GM18517 (cell line): ENCODE results near the gene C17orf50.

Experiments used
- ATAC-seq: cut with Tn5 transposase; IDR thresholded peaks from one replicate; pipeline ENCODE4 v1.9.1; 2021; ENCODE audit warnings: mild to moderate bottlenecking, moderate library complexity; ENCODE audit not compliant: unreplicated experiment

Gene C17orf50

DNA sequence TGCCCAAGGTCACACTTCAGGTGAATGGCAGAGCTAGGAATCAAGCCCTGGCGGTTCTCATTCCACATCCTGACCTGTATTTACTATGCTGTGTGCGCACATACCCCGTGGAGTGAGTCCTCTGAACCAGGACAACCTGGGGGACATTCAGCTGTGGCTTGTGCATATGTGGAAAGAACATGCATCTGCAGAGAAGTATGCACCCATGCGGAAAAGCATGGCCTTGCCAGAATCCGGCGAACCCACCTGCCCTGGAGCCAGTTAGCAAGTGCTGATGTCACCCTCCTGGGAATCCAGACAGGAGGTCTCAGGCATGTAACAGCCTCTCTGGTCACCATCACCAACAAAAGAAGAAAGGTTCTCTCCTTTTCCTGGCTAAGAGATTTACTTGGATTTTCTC, 27.3 kb upstream of the C17orf50 start:
- ATAC-seq = no peak

DNA sequence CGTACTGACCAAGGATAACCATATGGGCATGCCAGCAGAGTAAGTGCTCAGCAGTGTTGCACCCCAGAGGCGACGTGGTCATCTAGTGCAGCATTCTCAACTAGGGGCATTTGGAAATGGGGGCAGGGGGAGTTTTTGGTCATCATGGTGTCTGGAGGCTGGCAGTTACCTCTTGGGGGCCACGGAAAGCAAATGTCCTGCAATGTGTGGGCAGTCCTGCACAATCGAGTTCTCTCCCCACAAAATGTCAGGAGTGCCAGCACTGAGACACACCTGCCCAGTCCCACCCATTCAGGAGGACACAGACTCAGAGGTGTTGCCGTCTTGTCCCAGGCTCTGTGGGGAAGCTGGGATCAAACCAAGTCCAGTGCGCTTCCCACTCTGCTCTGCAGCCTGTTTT, 26.3 kb upstream of the C17orf50 start:
- ATAC-seq = no peak

DNA sequence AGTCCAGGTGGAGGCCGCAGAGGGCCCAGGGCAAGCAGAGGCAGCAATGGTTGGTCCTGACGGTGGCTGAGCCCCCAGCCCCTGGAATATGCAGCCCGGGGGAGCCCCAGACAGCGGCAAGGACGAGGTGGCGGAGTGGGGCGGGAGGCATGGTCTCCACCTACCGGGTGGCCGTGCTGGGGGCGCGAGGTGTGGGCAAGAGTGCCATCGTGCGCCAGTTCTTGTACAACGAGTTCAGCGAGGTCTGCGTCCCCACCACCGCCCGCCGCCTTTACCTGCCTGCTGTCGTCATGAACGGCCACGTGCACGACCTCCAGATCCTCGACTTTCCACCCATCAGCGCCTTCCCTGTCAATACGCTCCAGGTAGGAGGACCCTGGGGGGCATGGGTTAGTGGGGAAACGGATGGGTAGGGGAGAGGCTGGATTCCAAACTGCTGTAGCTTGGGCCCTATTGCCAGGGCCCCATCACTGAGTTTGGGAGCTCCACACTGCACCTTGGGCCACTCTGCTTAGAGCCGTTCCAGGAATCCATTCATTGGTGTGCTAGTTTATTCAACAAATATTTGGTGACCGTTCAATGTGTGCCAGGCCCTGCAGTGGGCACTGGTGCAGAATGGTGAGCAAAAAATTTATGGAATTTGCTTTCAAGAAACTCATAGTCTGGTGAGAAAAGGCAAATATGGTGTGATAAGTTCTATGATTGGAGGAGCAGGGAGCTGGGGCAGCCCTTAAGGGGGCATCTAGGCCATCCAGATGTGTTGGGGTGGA, 25.5 kb upstream of the C17orf50 start:
- ATAC-seq = no peak

DNA sequence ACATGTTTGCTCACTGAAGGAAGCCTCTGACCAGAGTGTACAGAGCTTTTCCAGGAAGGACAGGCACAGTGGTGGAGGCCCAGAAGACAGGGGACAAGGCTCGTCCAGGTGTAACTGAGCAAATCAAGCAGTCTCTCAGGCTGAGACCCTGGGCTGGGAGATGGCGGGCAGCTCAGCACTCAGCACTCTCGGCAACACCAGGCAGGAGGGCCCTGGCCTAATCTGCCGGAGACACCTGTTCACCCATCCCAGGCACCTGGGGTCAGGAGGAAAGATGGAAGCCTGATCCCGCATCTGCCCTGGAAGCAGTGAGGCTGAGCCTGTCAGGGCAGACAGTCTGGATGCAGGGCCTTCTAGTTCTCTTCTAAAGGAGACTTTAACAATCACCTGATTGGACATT, 24.5 kb upstream of the C17orf50 start:
- no peak for ATAC-seq

DNA sequence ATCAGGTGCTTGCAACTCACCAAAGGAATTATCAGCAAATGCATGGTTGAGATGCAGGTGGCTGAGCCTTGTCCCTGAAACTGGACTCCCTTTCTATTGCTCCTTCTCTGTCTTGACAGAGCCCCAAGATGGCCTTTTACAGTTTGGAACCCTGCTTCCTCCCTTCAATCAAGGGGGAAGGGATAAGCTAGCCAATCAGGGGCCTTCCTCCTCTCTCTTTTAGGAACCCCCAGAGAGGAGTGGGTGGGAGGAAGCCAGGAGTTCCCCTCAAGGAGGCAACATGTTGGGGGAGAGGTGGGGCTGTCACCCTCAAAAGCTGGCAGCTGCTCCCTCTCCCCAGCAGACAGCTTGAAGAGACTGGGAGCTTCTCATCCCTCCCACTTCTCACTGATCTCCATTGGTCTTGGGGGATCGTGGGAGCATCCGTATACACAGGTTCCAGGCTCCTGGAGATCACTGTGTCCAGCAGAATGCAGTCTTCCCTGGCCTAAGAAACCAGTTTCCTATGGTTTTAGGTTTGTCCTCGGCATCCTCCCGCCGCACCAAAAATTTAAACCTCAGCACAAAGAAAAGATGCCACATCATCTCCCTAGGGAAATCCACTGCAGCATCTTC, 22.1 kb upstream of the C17orf50 start:
- ATAC-seq = no peak

DNA sequence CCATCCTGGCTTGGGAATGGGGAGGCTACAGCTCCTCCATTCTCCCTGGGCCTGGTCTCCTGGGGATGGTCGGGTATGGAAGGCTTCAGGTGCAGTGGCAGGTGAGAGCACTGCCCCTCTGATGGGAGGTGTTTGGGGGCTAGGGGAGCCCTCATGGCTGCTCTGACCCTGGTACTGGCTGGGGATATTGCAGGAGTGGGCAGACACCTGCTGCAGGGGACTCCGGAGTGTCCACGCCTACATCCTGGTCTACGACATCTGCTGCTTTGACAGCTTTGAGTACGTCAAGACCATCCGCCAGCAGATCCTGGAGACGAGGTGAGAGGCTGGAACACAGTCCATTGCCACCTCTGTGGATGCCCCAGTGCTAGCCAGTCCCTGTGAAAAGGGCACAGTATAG, 20.5 kb upstream of the C17orf50 start:
- no peak for ATAC-seq

DNA sequence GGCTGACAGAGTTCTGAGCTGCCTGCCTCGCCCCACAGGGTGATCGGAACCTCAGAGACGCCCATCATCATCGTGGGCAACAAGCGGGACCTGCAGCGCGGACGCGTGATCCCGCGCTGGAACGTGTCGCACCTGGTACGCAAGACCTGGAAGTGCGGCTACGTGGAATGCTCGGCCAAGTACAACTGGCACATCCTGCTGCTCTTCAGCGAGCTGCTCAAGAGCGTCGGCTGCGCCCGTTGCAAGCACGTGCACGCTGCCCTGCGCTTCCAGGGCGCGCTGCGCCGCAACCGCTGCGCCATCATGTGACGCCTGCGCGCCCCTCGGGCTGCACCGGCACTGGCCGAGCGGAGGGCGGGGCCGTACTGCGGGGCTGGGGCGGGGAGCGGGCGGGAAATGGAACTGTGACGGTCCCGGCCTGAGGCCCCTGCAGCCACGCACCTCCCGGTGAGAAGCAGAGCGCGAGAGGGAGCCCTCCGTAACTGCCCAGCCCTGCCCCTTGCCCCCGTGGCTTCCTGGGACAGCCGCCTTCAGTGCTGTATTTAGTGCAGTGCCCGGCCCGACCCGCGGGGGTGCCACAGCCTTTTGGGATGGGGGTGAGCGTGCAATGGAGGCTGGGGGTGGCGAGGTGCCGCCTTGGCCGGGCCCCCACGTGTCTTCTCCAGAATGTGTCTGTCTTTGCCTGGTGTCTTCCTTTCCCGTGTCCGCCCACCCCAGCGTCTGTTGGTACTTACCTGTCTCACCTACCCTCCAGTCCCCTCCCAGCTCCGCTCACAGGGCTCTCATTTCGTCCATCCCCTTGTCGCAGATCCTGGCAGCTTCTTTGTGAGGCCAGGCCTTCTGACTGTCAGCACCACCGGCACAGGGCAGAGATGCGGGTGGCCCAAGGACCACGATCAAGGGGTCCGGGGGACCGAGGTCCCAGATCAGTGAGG, 19.4 kb upstream of the C17orf50 start:
- ATAC-seq = no peak

DNA sequence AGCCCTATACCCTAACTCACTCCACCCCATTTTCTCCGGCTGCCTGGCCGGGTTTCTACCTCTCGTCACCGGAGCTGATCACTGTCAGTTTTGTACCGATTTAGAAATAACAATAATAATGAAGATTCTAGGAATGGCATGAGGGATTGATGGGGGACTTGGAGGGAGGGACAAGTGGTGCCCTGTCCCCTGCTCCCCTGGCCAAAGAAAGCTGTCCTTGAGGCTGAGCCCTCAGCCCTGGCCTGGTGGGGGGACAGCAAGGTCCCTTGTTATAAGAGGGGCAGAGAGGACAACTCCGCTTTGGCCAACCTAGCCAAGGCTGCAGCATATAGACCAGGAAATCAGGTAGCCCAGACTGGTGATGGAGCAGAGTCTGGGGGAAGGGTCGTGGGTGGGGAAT, 18.2 kb upstream of the C17orf50 start:
- ATAC-seq = no peak

DNA sequence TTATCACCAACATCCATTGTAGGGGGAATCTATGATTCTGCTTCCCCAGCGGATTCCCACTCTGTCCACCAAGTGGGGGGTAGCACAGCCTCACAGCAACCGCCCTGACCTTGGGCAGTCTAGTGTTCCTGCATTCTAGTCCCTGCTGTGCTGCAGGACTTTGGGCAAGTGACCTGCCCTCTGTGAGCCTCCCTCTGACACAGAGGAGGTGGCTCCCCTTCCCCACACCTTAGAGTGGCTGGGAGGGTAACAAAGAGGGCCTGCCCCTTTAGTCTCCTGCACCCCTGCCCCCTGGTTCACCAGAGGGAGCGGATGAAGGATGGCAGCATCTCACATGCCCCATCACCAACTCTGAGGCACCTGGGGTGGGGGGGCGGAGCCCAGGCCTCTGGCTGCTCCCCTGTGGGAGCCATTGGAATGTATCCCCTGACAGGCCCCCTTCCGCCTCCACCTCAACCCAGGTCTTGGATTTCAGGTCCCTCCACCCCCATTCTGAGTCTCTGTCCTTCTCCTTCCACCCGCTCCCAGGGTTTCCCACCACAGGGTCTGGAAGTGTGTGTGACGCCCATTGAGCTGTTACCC, 17.7 kb upstream of the C17orf50 start:
- ATAC-seq = no peak

DNA sequence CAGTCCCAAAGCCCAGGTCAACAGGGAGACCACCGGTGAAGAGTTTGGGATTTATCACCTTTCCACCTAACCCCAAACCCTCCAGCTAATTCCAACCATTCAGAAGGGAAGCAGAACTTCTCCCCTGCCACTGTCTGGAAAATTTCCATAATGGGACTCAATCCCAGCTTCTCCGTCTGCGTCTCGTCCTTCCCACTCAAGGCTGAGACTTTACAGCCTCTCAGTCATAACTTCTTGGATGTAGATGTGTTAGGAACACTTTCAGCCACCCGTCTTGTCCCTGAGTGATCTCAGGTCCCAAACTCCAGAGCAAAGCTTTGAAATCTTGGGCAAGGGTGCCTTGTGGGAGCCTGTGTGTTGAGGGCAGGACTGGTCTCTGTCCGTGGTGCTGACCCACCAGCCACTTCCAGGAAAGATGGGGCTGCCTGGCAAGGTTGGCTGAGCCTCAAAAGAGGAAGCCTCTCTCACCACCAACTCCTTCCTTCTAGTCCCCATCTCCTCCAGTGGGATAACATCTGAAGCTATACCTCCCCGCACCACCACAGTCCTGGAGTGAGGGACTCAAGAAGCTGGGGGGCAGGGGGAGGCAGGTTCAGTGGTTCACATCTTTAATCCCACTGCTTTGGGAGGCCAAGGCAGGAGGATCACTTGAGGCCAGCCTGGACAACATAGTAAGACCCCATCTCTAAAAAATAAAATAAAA, 16.9 kb upstream of the C17orf50 start:
- no peak for ATAC-seq

DNA sequence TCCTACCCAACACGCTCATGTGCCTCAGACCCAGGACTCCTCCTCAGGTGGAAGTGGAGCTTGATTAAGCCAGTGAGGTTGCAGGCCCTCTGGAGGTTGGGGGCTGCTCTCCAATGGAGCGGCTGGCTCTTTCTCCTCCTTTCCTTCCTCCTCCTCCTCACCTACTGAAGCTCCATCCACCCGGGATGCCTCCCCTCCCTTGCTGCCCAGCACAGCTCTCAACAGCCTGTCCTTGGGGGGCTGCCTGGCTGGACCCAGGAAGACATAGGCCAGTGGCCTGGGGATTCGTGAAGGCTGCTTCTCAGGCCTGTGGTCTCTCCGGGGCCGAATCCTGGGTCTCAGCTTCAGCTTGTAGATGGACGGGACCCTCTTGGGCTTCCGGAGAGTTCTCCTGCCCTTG, 15.9 kb upstream of the C17orf50 start:
- ATAC-seq = no peak

DNA sequence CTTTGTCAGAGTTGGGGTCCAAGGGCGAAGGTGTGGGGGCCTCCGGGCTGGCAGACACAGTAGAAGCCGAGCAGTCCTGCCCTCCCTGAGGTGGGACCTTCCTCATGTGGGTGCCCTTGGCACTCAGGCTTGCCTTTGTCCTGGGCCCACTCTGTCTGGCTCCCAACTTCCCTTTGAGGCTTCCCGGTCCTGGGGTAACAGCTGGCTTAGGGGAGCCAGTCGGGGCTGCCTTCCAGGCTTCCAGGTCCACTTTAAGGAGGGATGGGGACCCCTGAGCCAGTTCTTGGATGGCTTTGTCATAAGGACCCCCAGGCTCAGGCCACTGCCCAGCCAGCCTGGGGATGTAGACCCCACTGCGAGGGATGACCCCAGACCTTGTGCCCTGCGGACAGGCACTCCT, 15.4 kb upstream of the C17orf50 start:
- no peak for ATAC-seq

DNA sequence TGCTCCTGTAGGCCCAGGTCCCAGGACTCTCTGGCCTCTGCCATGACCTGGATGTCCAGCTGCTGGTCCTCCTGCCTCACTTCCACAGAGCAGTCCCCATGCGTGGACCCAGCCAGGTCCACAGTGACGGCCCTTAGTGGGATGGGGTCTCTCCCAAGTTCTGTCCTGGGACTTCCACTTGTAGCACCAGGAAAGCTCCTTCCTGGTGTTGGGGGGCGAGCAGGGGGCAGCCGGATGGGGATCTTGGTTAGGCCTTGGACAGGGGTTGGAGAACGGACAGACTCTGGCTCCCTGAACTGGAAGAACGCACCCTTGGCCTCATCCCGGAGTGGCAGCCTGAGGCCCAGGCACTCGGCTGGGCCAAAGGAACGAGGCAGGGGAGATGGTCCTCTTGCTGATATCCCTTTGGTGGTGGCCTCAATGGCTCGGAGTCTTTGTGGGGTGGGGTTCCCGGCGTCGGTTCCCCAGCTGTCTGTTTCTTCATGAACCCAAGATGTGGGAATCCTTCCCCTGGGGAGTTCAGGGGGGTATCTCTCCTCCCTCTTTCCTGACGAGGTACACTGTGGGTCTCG, 14.9 kb upstream of the C17orf50 start:
- ATAC-seq = no peak

DNA sequence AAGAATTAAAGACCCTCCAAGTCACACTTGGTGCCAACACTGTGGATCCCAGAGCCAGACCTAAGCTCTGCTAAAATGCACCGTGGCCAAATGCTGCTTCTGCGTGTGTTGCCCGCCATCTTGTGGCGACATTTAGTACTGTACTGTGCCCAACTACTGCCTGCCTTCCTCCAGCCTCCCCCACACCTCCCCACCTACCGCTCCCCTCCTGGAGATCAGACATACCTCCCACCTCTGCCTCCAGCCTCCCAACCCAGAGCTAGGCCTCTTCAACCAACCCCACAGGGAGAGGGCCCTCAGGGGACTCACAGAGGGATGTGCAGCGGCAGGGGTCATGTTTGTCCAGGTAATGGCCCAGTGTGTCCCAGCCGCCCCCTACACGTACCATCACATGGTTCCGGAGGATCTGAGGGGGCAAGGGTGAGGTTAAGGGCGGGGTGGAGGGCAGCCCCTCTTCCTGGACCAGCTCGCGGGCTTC, 13.1 kb upstream of the C17orf50 start:
- no peak for ATAC-seq

DNA sequence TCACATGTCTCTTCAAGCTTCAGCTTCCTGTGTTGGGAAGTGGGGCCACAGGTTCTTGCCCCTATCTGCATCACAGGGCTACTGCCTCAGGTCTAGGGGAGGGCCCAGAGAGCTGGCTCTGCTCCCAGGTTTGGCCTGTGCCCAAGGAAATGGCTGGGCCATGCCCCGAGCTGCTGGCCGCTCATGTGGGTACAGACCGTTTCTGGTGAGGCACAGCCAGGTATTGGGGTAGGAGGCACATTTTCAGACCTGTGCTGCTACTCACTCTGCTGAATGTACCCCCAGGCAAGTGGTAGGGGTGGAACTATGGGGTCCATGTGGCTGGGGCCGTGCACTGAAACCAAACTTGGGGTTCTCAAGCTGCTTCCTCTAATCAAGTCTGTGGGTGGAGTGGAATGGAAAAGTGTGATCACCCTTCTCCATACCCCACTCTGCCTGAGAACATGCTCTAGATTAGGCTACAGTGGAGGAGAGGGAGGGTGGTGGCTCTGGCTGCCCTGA, 12.3 kb upstream of the C17orf50 start:
- no peak for ATAC-seq

DNA sequence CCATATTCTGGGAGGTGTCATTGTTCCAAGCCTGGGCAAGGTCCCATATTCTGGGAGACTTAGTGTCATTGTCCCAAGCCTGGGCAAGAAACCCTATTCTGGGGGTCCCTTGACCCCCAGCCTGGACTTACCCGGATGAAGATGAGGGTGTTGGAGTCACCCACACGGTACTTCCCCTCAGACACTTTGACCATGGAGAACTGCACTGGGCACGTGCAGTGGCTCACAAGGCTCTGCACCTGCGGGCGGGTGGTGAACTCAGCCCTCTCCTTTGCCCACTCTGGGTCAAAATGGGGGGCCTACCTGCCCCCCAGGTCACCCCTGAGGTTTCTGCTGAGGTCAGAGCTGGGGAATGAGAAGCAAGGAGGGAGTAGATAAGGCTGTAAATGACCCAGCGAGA, 11.7 kb upstream of the C17orf50 start:
- ATAC-seq = no peak

DNA sequence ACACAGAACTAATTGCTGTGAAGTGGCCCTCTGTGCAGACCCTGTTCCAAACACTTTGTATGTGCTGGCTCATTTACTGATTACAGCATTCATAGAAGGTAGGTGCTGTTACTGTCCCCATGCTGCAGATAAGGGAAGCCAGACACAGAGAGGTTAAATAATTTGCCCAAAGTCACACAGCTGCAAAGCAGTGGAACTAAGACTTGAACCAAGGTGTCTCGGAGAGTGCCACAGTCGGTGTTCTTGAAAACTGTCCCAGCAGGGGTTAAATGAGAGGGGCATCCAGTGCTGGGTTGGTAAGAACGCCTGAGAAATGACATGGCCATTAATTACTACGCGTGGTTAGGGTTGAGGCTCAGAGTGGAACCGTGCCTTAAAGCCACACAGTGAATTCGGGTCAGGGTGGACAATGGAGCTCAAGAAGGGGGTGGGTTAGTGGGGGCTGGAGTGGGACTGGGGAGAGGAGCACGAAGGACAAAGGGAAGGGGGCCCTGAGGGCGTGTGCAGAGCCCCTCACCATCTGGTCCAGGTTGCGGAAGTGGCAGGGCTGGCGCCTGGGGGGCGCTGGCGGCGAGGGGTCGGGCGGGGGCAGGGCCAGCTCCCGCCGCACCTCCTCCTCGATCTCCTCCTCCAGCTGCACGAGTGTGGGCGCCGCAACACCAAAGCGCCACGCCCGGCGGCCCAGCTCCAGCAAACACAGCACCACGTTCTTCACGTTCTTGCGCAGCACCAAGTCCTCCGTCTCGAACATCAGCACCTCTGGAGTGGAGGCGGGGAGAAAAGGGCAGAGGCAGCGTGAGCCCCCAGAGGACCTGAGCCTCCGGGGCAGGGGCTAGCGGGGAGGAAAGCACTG, 10.9 kb upstream of the C17orf50 start:
- ATAC-seq = no peak

DNA sequence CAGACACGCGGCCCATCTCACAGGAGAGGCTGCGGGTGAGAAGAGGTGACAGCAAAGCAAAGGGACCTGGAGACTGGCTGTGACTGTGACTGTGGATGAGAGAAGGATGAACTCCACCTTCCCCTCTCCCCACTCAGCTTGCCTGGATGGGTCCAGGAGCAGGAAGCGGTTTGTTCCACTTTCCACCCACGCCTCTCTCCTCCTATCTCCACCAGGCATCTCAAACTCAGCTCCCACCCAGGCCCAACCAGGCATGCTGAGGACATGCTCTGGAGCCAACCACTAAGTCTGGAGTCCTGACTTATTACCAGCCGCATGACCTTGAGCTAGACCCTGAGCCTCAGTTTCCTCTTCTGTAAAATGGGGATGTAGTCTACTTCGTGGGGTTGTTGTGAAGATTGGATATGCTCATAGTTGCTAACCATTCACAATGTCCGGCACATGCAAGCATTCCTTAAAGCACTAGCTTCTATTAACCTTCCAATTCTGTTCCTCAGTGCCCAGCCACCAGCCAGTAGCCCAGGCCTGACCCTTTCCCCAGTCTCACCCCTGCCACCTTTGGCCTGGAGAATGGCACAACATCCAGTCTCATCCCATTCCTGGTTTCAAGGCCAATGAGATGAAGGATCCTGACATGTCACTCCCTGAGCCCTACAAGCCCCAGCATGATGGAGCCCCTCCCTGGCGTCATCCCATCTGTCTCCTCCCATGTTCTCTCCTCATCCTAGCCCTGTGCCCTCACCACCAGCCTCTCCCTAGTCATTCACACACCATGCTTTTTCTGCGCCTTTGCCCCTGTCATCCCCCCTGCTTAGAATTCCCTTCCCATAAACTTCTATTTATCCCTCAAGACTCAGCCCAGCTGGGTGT, 9.9 kb upstream of the C17orf50 start:
- no peak for ATAC-seq
